ENCODE measurements around the gene SOSTDC1.

Gene SOSTDC1

GRCh38 chr7:16417906-16418305 lies 47.6 kb downstream of the SOSTDC1 start:
- DNase-seq = no peak

- no peak for DNase-seq
Measured at GRCh38 chr7:16416289-16417282, 49.0 kb downstream of the SOSTDC1 start.

GRCh38 chr7:16412274-16413254 lies 53.0 kb downstream of the SOSTDC1 start:
- no peak for DNase-seq
